B cell (primary cell): ENCODE data around the gene GRP. TPM values are rescaled to one million over a fixed set of nuclear protein-coding genes. Genes with fewer than 3 reads are reported as not detected.

Source experiments
- ATAC-seq: fragments of 200-7000 bp; cut with Tn5 transposase; one replicate; pipeline ENCODE4 v1.10.0; 2021; ENCODE audit warnings: low read depth, mild to moderate bottlenecking, moderate number of reproducible peaks, moderate library complexity
- CTCF ChIA-PET: fragments of 350-600 bp; sonication (Branson Sonifier 250); formaldehyde crosslinking; loops from one replicate; lab custom pipeline; 2021; ENCODE audit warnings: antibody characterized with exemption, inconsistent platforms; lab: Charles Lee
- POLR2A ChIA-PET: fragments of 350-600 bp; sonication (Branson Sonifier 250); formaldehyde crosslinking; loops from one replicate; lab custom pipeline; 2021; ENCODE audit warnings: antibody characterized with exemption; lab: Charles Lee
- DNase-seq: peaks from one replicate; pipeline ENCODE4 v3.0.0; 2013
- H2AFZ ChIP-seq: 2 replicates; pipeline ENCODE4 v1.6.1; 2012; ENCODE audit warnings: mild to moderate bottlenecking, low read depth, low read length; ENCODE audit not compliant: insufficient read depth, poor library complexity, severe bottlenecking
- H3K27ac ChIP-seq, 2 donors: 1 replicate in 1 of 2; 2 replicates in 1 of 2; pipeline ENCODE4 v1.5.1; 2012 to 2013; ENCODE audit warnings: low read length in 2 of 2, mild to moderate bottlenecking in 2 of 2, moderate library complexity in 1 of 2
- H3K27me3 ChIP-seq, 4 experiments: fragments of 200-600 bp in 1 of 4; sonication (generic) in 1 of 4; replicated peaks in 1 of 4; 1 replicate in 2 of 4; 2 replicates in 2 of 4; pipeline versions ENCODE4 v1.6.1 to v1.7.0; 2013 to 2016; ENCODE audit warnings: low read length in 3 of 4, mild to moderate bottlenecking in 2 of 4, mixed read lengths in 1 of 4, moderate library complexity in 1 of 4; ENCODE audit not compliant: insufficient read depth in 4 of 4, control insufficient read depth in 3 of 4; ENCODE audit errors: control extremely low read depth in 1 of 4
- H3K36me3 ChIP-seq, 2 experiments: replicated peaks in 1 of 2; 1 replicate in 1 of 2; 2 replicates in 1 of 2; pipeline versions ENCODE4 v1.6.1 to v1.7.1; 2013; ENCODE audit warnings: low read length in 1 of 2; ENCODE audit not compliant: insufficient read depth in 2 of 2, control insufficient read depth in 1 of 2; ENCODE audit errors: control extremely low read depth in 1 of 2, extremely low read depth in 1 of 2
- H3K4me1 ChIP-seq, 2 donors: fragments of 200-600 bp in 1 of 2; sonication (generic) in 1 of 2; 1 replicate in 1 of 2; 2 replicates in 1 of 2; pipeline versions ENCODE4 v1.5.1 to v1.6.1; 2013 to 2017; ENCODE audit warnings: low read length in 2 of 2; ENCODE audit not compliant: control insufficient read depth in 2 of 2, insufficient read depth in 2 of 2
- H3K4me2 ChIP-seq: replicated peaks from 2 replicates; pipeline ENCODE3; 2012; ENCODE audit warnings: mild to moderate bottlenecking, low read depth, low read length; ENCODE audit not compliant: poor library complexity, severe bottlenecking
- H3K4me3 ChIP-seq, 5 experiments: fragments of 200-600 bp in 1 of 5; sonication (generic) in 1 of 5; 1 replicate in 3 of 5; 2 replicates in 2 of 5; pipeline versions ENCODE4 v1.5.1 to v1.7.0; 2011 to 2016; ENCODE audit warnings: low read length in 4 of 5, mild to moderate bottlenecking in 4 of 5, low read depth in 2 of 5, control low read depth in 1 of 5, moderate library complexity in 1 of 5; ENCODE audit not compliant: insufficient read depth in 1 of 5; ENCODE audit errors: control extremely low read depth in 1 of 5, extremely low read depth in 1 of 5
- H3K79me2 ChIP-seq: fragments of 200-600 bp; sonication (generic); one replicate; pipeline ENCODE4 v1.6.0; 2016; ENCODE audit warnings: low read length; ENCODE audit not compliant: control insufficient read depth, insufficient read depth
- H3K9ac ChIP-seq: fragments of 200-600 bp; sonication (generic); 2 replicates; pipeline ENCODE4 v1.6.1; 2017; ENCODE audit warnings: mild to moderate bottlenecking, low read length, moderate library complexity
- H3K9me3 ChIP-seq, 3 donors: one replicate each; pipeline versions ENCODE4 v1.6.1 to v1.7.1; 2013; ENCODE audit warnings: low read length in 2 of 3; ENCODE audit not compliant: control insufficient read depth in 2 of 3, insufficient read depth in 1 of 3; ENCODE audit errors: control extremely low read depth in 1 of 3
- H4K20me1 ChIP-seq: 2 replicates; pipeline ENCODE4 v1.6.0; 2012; ENCODE audit warnings: mild to moderate bottlenecking, low read length; ENCODE audit not compliant: insufficient read depth, control insufficient read depth, poor library complexity, severe bottlenecking
- H3K27ac Mint-ChIP-seq: one replicate; pipeline ENCODE4 v1.8.0; 2021; ENCODE audit warnings: mixed read lengths
- H3K27me3 Mint-ChIP-seq: one replicate; pipeline ENCODE4 v1.8.0; 2021; ENCODE audit warnings: mixed read lengths
- H3K4me1 Mint-ChIP-seq: one replicate; pipeline ENCODE4 v1.8.0; 2021; ENCODE audit warnings: mixed read lengths
- H3K4me3 Mint-ChIP-seq: one replicate; pipeline ENCODE4 v1.8.0; 2021; ENCODE audit warnings: mixed read lengths
- H3K9me3 Mint-ChIP-seq: one replicate; pipeline ENCODE4 v1.8.0; 2022; ENCODE audit warnings: mixed read lengths; ENCODE audit not compliant: insufficient read depth
- CTCF ChIP-seq: fragments of 200-600 bp; IDR thresholded peaks from one replicate; pipeline ENCODE4 v1.8.0; 2022; ENCODE audit warnings: antibody characterized with exemption, mild to moderate bottlenecking
- EZH2 ChIP-seq: IDR thresholded peaks from 2 replicates; pipeline ENCODE4 v1.6.1; 2012; ENCODE audit warnings: borderline replicate concordance, low read depth, mild to moderate bottlenecking, moderate library complexity, low read length; ENCODE audit not compliant: insufficient read depth, poor library complexity, severe bottlenecking
- WGBS: methylation state at CpG from one replicate; pipeline ENCODE4 v1.1.5; 2013; ENCODE audit warnings: missing lambda C conversion rate; ENCODE audit not compliant: insufficient coverage; 5-methylcytosine and 5-hydroxymethylcytosine counted together
- intact Hi-C: fragments of 100-400 bp; cut with micrococcal nuclease; formaldehyde crosslinking; loops from one replicate; pipeline ENCODE4 v1.10.0; 2022
- polyA minus RNA-seq: library from RNA; depleted of rRNA, polyadenylated mRNA; stranded (reverse); fragments of >200 nt; gene quantifications from 2 replicates; pipeline ENCODE4 v1.2.3, GENCODE V29; 2012
- polyA plus RNA-seq: library from polyadenylated mRNA; depleted of rRNA; stranded (reverse); fragments of >200 nt; gene quantifications from 2 replicates; pipeline ENCODE4 v1.2.3, GENCODE V29; 2012
- total RNA-seq, 2 donors: library from RNA; stranded (reverse); fragments of 120-200 nt in 1 of 2; gene quantifications; 1 replicate in 1 of 2; 2 replicates in 1 of 2; pipeline versions ENCODE4 v1.2.3 to v1.2.4, GENCODE V29; 2013 to 2022

The GRP gene
- total RNA-seq (not detected in 2 replicates), polyA plus RNA-seq (not detected in 2 replicates), polyA minus RNA-seq (not detected in 2 replicates)
- total RNA-seq (2013), result not detected

DNA sequence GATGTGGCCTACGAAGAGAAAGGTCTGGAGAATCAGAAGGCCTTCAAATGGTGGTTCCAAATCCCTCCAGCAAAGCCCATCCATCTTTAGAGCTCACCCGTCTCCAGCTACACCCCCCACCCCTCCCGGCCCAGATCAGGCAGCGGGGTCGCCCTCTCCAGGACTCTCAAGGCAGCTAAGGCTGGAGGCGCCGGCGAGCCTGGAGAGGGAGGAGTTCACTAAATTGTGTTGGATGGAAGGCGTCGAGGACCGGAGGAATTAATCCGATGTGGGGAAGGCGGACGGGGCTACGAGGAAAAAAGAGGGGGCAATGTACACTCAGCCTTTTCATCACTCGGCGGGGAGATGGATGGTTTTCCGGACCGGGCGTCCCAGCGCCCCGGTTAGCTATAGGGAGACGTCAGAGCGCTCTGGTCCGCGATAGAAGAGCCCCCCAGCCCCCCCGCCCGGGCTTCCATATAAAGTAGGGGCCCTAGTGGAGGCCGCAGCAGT, at the start of gene GRP:
Gene GRP, plus strand, starts transcription at position 487 of the 492 bp plus-strand sequence. CDS start 108 bp downstream, outside the sequence.
- peaks cover 80% of the 10 kb centered on the region for H3K27me3 Mint-ChIP-seq
- peaks cover 0 to 2% (median 0%) of the 10 kb centered on the region in 3 donors for H3K9me3 ChIP-seq
- no peak within 1 kb of the TSS for H3K27ac Mint-ChIP-seq
- ChIA-PET CTCF (no interaction called here), POLR2A (no interaction called here)
- H2AFZ ChIP-seq, result peak within 1 kb of the TSS; percentile 42
- H3K9ac ChIP-seq, result no peak within 1 kb of the TSS
- H3K4me1 Mint-ChIP-seq, result peaks cover 14% of the 10 kb centered on the region
- peak within 1 kb of the TSS; percentile 21 for H3K4me3 Mint-ChIP-seq
- intact Hi-C loops, result no loop called here
- H3K4me1 ChIP-seq, result peaks cover 3 to 5% of the 10 kb centered on the region in 2 donors
- peak within 1 kb of the TSS; percentile 41 for H3K4me2 ChIP-seq
- no peaks in the 10 kb centered on the region for H4K20me1 ChIP-seq
- H3K36me3 ChIP-seq, result no peaks in the 10 kb centered on the region
- DNase-seq, result no peak
- TF ChIP-seq EZH2, result no peak
- no peak for TF ChIP-seq CTCF
- H3K79me2 ChIP-seq, result no peaks in the 10 kb centered on the region
- peaks cover 0 to 51% (median 26%) of the 10 kb centered on the region in 4 experiments for H3K27me3 ChIP-seq
- no peaks in the 10 kb centered on the region for H3K9me3 Mint-ChIP-seq
- no peak within 1 kb of the TSS for H3K27ac ChIP-seq
- no peak within 1 kb of the TSS for H3K4me3 ChIP-seq
- WGBS, result 10% methylated on average over 23 of the region's 29 CpGs
- no peak for ATAC-seq

DNA sequence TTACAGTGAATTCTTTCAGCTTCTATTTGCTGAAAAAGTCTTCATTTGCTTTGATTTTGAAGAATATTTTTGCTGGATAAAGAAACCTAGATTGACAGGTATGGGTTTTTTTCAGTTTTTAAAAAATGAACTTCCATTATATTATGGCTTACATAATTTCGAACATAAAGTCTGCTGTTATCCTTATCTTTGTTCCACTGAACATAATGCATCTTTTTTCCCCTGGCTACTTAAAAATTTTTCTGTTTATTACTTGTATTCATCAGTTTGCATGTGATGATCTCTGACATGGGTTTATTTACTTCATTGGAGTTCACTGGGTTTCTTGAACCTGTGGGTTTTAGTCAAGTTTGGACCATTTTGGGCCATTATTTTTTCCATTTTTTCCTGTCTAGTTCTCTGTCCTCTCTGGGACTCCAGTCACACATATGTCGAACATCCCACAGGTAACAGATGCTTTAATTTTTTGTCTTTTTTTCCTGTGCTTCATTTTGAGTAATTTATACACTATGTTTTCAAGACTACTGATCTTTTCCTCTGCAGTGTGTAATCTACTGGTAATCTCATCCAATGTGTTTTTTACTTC, 47.2 kb upstream of the GRP start:
- no peak overlapping the region for H3K4me3 ChIP-seq
- POLR2A ChIA-PET, result no interaction called here
- H3K27ac Mint-ChIP-seq, result no peak overlapping the region

More for the DNA sequence above, 47.2 kb upstream of the GRP start:
- no peak overlapping the region for H2AFZ ChIP-seq
- H3K9me3 ChIP-seq, result peaks cover 3 to 22% (median 3%) of the 10 kb centered on the region in 3 donors
- no peaks in the 10 kb centered on the region for H3K79me2 ChIP-seq
- TF ChIP-seq CTCF (no peak), EZH2 (no peak)
- no peak overlapping the region for H3K27ac ChIP-seq
- peaks cover 16% of the 10 kb centered on the region for H3K27me3 Mint-ChIP-seq
- H3K9me3 Mint-ChIP-seq, result peaks cover 20% of the 10 kb centered on the region
- ATAC-seq (no peak), DNase-seq (no peak)
- H3K4me1 Mint-ChIP-seq, result no peaks in the 10 kb centered on the region
- CTCF ChIA-PET, result no interaction called here
- H3K36me3 ChIP-seq, result no peaks in the 10 kb centered on the region
- H3K9ac ChIP-seq, result no peak overlapping the region
- intact Hi-C loops, result no loop called here
- no CpG with 5 or more reads among the region's 2 CpGs for WGBS
- no peaks in the 10 kb centered on the region for H3K4me1 ChIP-seq
- H3K27me3 ChIP-seq, result peaks cover 0 to 4% (median 0%) of the 10 kb centered on the region in 4 experiments
- H3K4me2 ChIP-seq, result no peak overlapping the region
- H4K20me1 ChIP-seq, result no peaks in the 10 kb centered on the region
- H3K4me3 Mint-ChIP-seq, result no peak overlapping the region
